GM12874 (cell line): ENCODE measurements around the gene MYLK4.

Experiments
- TF ChIP-seq, protein P1 (sequence below): IDR thresholded peaks from 2 replicates; pipeline ENCODE4 v1.5.1; 2011; ENCODE audit warnings: low read depth, mild to moderate bottlenecking, control low read depth, low read length, moderate library complexity; ENCODE audit not compliant: insufficient read depth

Gene MYLK4

DNA sequence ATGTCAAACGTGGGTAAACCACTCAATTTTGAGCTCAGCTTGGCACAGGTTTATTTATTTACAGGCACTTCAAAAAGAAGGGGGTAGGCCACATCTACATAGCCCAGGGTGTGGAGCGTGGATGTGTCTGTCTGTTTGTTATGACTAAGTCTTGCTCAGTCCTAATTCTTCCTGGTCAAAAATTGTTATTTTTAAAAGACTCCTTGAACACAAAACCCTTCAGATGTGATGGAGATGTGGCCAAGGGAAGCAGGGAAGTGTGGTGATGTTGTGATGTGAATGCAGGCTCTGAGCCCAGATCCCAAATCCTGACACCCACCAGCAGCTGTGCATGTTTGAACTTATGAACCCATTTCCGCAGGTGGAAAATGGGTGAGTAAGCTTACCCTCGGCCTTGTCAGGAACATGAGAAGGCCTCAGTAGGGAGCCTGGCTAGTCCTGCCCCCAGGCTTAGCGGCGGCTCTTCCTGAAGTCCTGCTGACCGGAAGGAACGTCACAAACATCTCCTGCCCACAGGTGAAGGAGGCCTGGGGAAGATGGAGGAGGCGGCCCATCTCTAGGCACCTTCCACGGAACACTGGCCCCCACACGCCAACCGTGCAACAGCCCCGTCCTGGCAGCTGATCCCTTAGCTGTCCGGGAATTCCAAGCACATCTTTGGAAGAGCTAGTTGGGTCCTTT, 119.7 kb downstream of the MYLK4 start:
- TF ChIP-seq, protein P1, sequence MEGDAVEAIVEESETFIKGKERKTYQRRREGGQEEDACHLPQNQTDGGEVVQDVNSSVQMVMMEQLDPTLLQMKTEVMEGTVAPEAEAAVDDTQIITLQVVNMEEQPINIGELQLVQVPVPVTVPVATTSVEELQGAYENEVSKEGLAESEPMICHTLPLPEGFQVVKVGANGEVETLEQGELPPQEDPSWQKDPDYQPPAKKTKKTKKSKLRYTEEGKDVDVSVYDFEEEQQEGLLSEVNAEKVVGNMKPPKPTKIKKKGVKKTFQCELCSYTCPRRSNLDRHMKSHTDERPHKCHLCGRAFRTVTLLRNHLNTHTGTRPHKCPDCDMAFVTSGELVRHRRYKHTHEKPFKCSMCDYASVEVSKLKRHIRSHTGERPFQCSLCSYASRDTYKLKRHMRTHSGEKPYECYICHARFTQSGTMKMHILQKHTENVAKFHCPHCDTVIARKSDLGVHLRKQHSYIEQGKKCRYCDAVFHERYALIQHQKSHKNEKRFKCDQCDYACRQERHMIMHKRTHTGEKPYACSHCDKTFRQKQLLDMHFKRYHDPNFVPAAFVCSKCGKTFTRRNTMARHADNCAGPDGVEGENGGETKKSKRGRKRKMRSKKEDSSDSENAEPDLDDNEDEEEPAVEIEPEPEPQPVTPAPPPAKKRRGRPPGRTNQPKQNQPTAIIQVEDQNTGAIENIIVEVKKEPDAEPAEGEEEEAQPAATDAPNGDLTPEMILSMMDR = no peak

DNA sequence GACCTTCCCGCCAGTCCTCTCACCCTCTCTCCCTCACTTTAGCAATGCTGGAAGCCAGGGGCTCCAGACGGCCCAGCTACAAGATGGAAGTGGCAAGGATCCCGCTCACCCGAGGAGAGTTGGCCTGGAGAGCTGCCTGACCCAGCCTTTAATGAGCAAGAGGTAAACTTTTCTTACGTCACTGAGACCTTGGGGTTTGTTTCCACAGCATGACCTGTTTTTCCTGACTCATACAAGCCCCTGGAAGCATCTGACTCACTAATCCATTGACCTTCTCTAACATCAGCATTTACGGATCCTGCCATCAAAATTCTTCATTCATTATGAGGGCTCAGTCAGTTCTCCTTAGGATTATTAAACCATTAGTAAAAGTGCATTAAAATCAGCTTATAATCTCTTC, 120.4 kb downstream of the MYLK4 start:
- TF ChIP-seq, protein P1 = no peak

DNA sequence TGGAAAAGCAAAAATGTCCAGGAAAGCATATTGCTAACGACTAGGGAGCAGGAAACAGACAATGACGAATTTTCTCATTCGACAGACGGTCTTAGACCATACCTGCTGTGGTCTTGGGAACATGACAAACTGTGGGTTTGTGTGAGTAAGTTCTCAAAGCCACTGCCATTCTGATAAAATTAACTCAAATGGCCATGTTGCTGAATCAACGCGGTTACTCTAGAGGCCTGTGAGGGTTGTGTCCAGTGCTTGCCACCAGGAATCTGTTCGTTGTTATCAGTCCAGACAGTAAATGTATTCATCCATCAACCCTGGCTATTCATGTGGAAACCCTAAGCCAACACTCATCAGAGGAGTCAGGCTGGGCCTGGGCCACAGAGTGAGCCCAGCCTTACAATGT, 124.3 kb downstream of the MYLK4 start:
- TF ChIP-seq, protein P1 = no peak

DNA sequence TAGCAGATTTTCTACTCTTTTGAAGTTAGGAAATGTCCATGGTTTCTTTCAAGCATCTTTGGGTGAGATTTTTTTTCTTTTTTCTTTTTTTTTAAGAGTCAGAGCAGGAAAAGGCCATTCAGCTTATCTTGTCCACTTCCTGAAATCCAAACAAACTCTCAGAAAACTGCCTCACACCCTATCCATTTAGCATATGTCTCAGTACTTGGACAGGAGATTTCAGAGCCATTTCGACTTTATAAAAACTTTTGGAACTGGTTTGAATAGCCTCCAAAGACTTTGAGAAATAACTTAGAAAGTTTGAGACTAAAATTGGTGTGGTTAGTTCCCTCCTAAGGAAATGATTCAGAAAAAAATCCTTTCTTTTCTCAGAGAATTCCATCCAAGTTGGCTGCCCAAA, 125.1 kb downstream of the MYLK4 start:
- TF ChIP-seq, protein P1 = no peak

DNA sequence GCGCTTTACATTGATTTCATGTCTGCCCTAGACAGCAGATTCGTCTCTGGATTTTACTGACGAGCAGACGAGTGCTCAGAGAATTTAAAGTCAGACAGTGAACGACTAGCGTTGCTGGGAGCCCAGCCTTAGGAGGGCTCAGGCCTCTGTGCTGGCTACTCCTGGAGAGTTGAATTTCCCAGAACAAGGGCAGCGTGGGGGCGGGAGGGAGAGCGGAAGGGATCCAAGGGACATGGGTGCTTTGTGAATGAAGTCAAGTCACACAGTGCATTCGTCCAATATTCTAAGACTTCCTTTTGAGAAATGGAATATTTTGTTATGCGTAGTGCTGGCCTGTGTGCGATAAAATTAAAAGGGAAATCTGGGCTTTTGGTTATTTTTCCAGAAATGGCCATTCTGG, 126.5 kb downstream of the MYLK4 start:
- TF ChIP-seq, protein P1 = no peak

DNA sequence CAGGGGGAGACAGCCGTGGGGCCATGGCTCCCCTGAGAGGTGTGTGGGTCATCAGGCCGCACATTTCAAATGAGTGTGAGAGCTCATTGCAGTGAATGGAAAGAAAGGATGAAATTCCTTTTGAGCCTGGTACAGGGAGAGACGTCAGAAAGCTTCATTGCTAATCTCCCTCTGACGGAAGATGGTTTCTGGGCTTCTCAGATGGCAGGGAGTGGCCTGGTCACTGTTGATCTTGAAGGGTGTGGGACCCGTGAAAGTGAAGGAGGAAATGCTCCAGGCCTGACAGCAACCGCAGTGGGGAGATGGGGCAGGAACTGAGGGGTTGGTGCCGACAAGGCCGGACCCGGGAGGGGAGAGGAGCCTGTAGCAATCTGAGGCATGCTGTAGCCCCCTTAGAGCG, 127.4 kb downstream of the MYLK4 start:
- TF ChIP-seq, protein P1 = no peak

DNA sequence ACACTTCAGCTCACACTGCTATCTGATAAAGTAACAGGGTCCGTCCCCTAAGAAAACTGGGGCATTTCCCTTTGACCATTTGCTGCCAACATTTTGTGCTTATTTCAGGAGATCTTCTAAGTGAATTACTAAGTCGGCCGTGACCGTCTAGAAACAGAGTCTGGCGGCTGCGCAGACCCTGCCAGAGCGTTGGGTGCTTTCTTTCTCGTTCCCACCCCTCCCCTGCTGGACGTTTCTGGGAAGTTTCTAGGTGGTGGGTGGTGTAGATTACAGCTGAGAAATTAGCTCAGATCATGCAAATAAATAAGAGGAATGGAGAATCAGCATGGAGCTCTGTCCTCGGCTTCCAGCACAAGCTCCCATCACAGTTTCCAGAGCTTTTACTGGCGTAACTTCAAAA, 128.1 kb downstream of the MYLK4 start:
- TF ChIP-seq, protein P1 = no peak
